ENCODE results near the gene C4orf51.

The C4orf51 gene

GRCh38 chr4:145739845-145740244 is 59.9 kb downstream of the C4orf51 start:
- no peak for TF ChIP-seq CTCF (IDR thresholded peaks at IDR 0.05; ENCODE audit: borderline replicate concordance, insufficient read depth, low read depth, low read length)
- H3K4me3 ChIP-seq (ENCODE audit: low read depth, low read length): no peak overlapping the region

GRCh38 chr4:145740806-145741205 is 60.9 kb downstream of the C4orf51 start:
- H3K4me3 ChIP-seq (ENCODE audit: low read depth, low read length): no peak overlapping the region
- TF ChIP-seq CTCF (IDR thresholded peaks at IDR 0.05; ENCODE audit: borderline replicate concordance, insufficient read depth, low read depth, low read length): no peak

- no peak overlapping the region for H3K4me3 ChIP-seq (ENCODE audit: low read depth, low read length)
- TF ChIP-seq CTCF (IDR thresholded peaks at IDR 0.05; ENCODE audit: borderline replicate concordance, insufficient read depth, low read depth, low read length): no peak
Observed at GRCh38 chr4:145743641-145744040, 63.7 kb downstream of the C4orf51 start.

- H3K4me3 ChIP-seq (ENCODE audit: low read depth, low read length): no peak overlapping the region
- no peak for TF ChIP-seq CTCF (IDR thresholded peaks at IDR 0.05; ENCODE audit: borderline replicate concordance, insufficient read depth, low read depth, low read length)
Observed at GRCh38 chr4:145755802-145756201, 75.9 kb downstream of the C4orf51 start.

- no peak overlapping the region for H3K4me3 ChIP-seq (ENCODE audit: low read depth, low read length)
- TF ChIP-seq CTCF (IDR thresholded peaks at IDR 0.05; ENCODE audit: borderline replicate concordance, insufficient read depth, low read depth, low read length): no peak
Observed at GRCh38 chr4:145756244-145756643, 76.3 kb downstream of the C4orf51 start.

- H3K4me3 ChIP-seq (ENCODE audit: low read depth, low read length): no peak overlapping the region
Observed at GRCh38 chr4:145757188-145757587, 77.2 kb downstream of the C4orf51 start.

GRCh38 chr4:145760176-145760575 is 80.2 kb downstream of the C4orf51 start:
- no peak overlapping the region for H3K4me3 ChIP-seq (ENCODE audit: low read depth, low read length)
- TF ChIP-seq CTCF (IDR thresholded peaks at IDR 0.05; ENCODE audit: borderline replicate concordance, insufficient read depth, low read depth, low read length): no peak

More at GRCh38 chr4:145757188-145757587, 77.2 kb downstream of the C4orf51 start:
- TF ChIP-seq CTCF (IDR thresholded peaks at IDR 0.05; ENCODE audit: borderline replicate concordance, insufficient read depth, low read depth, low read length): no peak
